WTC11 (cell line): ENCODE results near the gene BORCS5. TPM values are rescaled to one million over a fixed set of nuclear protein-coding genes. Genes with fewer than 3 reads are reported as not detected.

ENCODE experiments used
- ATAC-seq: fragments of 200-7000 bp; cut with Tn5 transposase; 2 replicates; pipeline ENCODE4 v1.10.0; 2021; ENCODE audit warnings: mild to moderate bottlenecking, moderate library complexity
- CTCF ChIA-PET: fragments of 300-600 bp; sonication (Branson Sonifier 250); formaldehyde crosslinking; loops from one replicate; lab custom pipeline; 2021; ENCODE audit warnings: antibody characterized with exemption; lab: Charles Lee
- POLR2A ChIA-PET: fragments of 350-600 bp; sonication (Branson Sonifier 250); formaldehyde crosslinking; loops from one replicate; lab custom pipeline; 2021; ENCODE audit warnings: antibody characterized with exemption; lab: Charles Lee
- DNase-seq: peaks from one replicate; pipeline ENCODE4 v3.0.0; 2021; ENCODE audit warnings: low spot score
- H3K27ac Mint-ChIP-seq: 2 replicates; pipeline ENCODE4 v1.8.0; 2021; ENCODE audit warnings: mixed read lengths
- H3K27me3 Mint-ChIP-seq: 2 replicates; pipeline ENCODE4 v1.8.0; 2021; ENCODE audit warnings: low read depth, mild to moderate bottlenecking, moderate library complexity, mixed read lengths
- H3K36me3 Mint-ChIP-seq: 2 replicates; pipeline ENCODE4 v1.8.0; 2021; ENCODE audit warnings: mixed read lengths
- H3K4me1 Mint-ChIP-seq: 2 replicates; pipeline ENCODE4 v1.8.0; 2022; ENCODE audit warnings: mixed read lengths
- H3K4me3 Mint-ChIP-seq: 2 replicates; pipeline ENCODE4 v1.8.0; 2021; ENCODE audit warnings: mild to moderate bottlenecking, moderate library complexity, mixed read lengths
- H3K9me3 Mint-ChIP-seq: 2 replicates; pipeline ENCODE4 v1.8.0; 2021; ENCODE audit warnings: mixed read lengths
- ATF1 ChIP-seq: sonication (generic); formaldehyde crosslinking; IDR thresholded peaks from 2 replicates; pipeline ENCODE4 v1.8.1; 2023; ENCODE audit warnings: mild to moderate bottlenecking, moderate library complexity, missing genetic modification reagents
- CREB1 ChIP-seq: sonication (generic); formaldehyde crosslinking; IDR thresholded peaks from 2 replicates; pipeline ENCODE4 v1.8.0; 2023; ENCODE audit warnings: mild to moderate bottlenecking, missing genetic modification reagents
- CREM ChIP-seq: sonication (generic); formaldehyde crosslinking; IDR thresholded peaks from 2 replicates; pipeline ENCODE4 v1.8.1; 2022; ENCODE audit warnings: mild to moderate bottlenecking, missing genetic modification reagents, moderate library complexity
- FOXP1 ChIP-seq: sonication (generic); formaldehyde crosslinking; IDR thresholded peaks from 2 replicates; pipeline ENCODE4 v1.8.0; 2022; ENCODE audit warnings: missing genetic modification reagents, mild to moderate bottlenecking, moderate library complexity, borderline replicate concordance
- GABPB1 ChIP-seq: sonication (generic); formaldehyde crosslinking; IDR thresholded peaks from 2 replicates; pipeline ENCODE4 v1.8.1; 2023; ENCODE audit warnings: mild to moderate bottlenecking, missing genetic modification reagents
- GRHL2 ChIP-seq: fragments of 250-450 bp; sonication (Bioruptor Pico); IDR thresholded peaks from 2 replicates; pipeline ENCODE4 v1.8.0; 2022; ENCODE audit warnings: mild to moderate bottlenecking, moderate library complexity; ENCODE audit not compliant: insufficient replicate concordance, severe bottlenecking
- IRF1 ChIP-seq: sonication (generic); formaldehyde crosslinking; IDR thresholded peaks from 2 replicates; pipeline ENCODE4 v1.8.0; 2023; ENCODE audit warnings: missing genetic modification reagents
- NR1H2 ChIP-seq: sonication (generic); formaldehyde crosslinking; IDR thresholded peaks from 2 replicates; pipeline ENCODE4 v1.9.0; 2021; ENCODE audit warnings: mild to moderate bottlenecking, moderate library complexity, missing genetic modification reagents
- OVOL2 ChIP-seq: fragments of 250-450 bp; sonication (Bioruptor Pico); IDR thresholded peaks from 2 replicates; pipeline ENCODE4 v1.9.0; 2021; ENCODE audit warnings: mild to moderate bottlenecking, borderline replicate concordance
- PRRX2 ChIP-seq: fragments of 250-450 bp; sonication (Bioruptor Pico); IDR thresholded peaks from 2 replicates; pipeline ENCODE4 v1.8.0; 2021; ENCODE audit warnings: mild to moderate bottlenecking
- TEAD4 ChIP-seq: sonication (generic); formaldehyde crosslinking; IDR thresholded peaks from 2 replicates; pipeline ENCODE4 v1.8.0; 2022; ENCODE audit warnings: mild to moderate bottlenecking, missing genetic modification reagents
- ZNF317 ChIP-seq: sonication (generic); formaldehyde crosslinking; IDR thresholded peaks from 2 replicates; pipeline ENCODE4 v1.8.1; 2023; ENCODE audit warnings: low read depth, mild to moderate bottlenecking, moderate library complexity, missing genetic modification reagents, borderline replicate concordance
- ZNF396 ChIP-seq: fragments of 250-450 bp; sonication (Bioruptor Pico); IDR thresholded peaks from 2 replicates; pipeline ENCODE4 v1.8.0; 2021; ENCODE audit warnings: mild to moderate bottlenecking, moderate library complexity, borderline replicate concordance
- ZNF416 ChIP-seq: fragments of 250-450 bp; sonication (Bioruptor Pico); IDR thresholded peaks from 2 replicates; pipeline ENCODE4 v1.9.0; 2021; ENCODE audit warnings: mild to moderate bottlenecking, inconsistent platforms
- ZNF423 ChIP-seq: fragments of 250-450 bp; sonication (Bioruptor Pico); IDR thresholded peaks from 2 replicates; pipeline ENCODE4 v2.1.2; 2022; ENCODE audit warnings: mild to moderate bottlenecking, moderate library complexity
- ZNF425 ChIP-seq: fragments of 250-450 bp; sonication (Bioruptor Pico); conservative IDR thresholded peaks from 2 replicates; pipeline ENCODE4 v1.9.0; 2021; ENCODE audit warnings: mild to moderate bottlenecking
- total RNA-seq: library from RNA; stranded (reverse); gene quantifications from 3 replicates; pipeline ENCODE4 v1.2.3, GENCODE V29; 2021
- TF ChIP-seq, protein P1 (sequence below): fragments of 250-450 bp; sonication (Bioruptor Pico); IDR thresholded peaks from 2 replicates; pipeline ENCODE4 v1.9.0; 2021; ENCODE audit warnings: mild to moderate bottlenecking
- TF ChIP-seq, protein P2 (sequence below): sonication (generic); formaldehyde crosslinking; IDR thresholded peaks from 2 replicates; pipeline ENCODE4 v1.8.0; 2022; ENCODE audit warnings: mild to moderate bottlenecking, missing genetic modification reagents
- TF ChIP-seq, protein P3 (sequence below): sonication (generic); formaldehyde crosslinking; IDR thresholded peaks from 2 replicates; pipeline ENCODE4 v1.8.0; 2023; ENCODE audit warnings: missing genetic modification reagents, mild to moderate bottlenecking, borderline replicate concordance
- TF ChIP-seq, protein P4 (sequence below): sonication (generic); formaldehyde crosslinking; IDR thresholded peaks from 2 replicates; pipeline ENCODE4 v1.8.0; 2022; ENCODE audit warnings: missing genetic modification reagents

Gene BORCS5
- total RNA-seq, 1 experiment from 2014 or later: 16.4 TPM

- ATAC-seq (no peak), DNase-seq (no peak)
- 0 out of 2 replicates have a peak, but pooled peaks cover 3% of the 10 kb centered on the region for H3K9me3 Mint-ChIP-seq
- H3K27ac Mint-ChIP-seq: no peak overlapping the region
- H3K4me1 Mint-ChIP-seq: peaks cover 10% of the 10 kb centered on the region
- no peak overlapping the region for H3K4me3 Mint-ChIP-seq
- H3K36me3 Mint-ChIP-seq: 0 out of 2 replicates have a peak, but pooled peaks cover 3% of the 10 kb centered on the region
- POLR2A ChIA-PET: no interaction called here
- TF ChIP-seq ATF1 (CRISPR knock-in tag) (no peak), OVOL2 (CRISPR knock-in tag) (no peak)
- TF ChIP-seq, protein P1, sequence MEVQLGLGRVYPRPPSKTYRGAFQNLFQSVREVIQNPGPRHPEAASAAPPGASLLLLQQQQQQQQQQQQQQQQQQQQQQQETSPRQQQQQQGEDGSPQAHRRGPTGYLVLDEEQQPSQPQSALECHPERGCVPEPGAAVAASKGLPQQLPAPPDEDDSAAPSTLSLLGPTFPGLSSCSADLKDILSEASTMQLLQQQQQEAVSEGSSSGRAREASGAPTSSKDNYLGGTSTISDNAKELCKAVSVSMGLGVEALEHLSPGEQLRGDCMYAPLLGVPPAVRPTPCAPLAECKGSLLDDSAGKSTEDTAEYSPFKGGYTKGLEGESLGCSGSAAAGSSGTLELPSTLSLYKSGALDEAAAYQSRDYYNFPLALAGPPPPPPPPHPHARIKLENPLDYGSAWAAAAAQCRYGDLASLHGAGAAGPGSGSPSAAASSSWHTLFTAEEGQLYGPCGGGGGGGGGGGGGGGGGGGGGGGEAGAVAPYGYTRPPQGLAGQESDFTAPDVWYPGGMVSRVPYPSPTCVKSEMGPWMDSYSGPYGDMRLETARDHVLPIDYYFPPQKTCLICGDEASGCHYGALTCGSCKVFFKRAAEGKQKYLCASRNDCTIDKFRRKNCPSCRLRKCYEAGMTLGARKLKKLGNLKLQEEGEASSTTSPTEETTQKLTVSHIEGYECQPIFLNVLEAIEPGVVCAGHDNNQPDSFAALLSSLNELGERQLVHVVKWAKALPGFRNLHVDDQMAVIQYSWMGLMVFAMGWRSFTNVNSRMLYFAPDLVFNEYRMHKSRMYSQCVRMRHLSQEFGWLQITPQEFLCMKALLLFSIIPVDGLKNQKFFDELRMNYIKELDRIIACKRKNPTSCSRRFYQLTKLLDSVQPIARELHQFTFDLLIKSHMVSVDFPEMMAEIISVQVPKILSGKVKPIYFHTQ (CRISPR knock-in tag): no peak
- CTCF ChIA-PET: interaction anchor here (0.9 to 1.0 kb wide), 2 partner anchors 48 to 110 kb away, joined by 3 read pairs; no protein-coding TSS in a partner anchor
- H3K27me3 Mint-ChIP-seq: no peaks in the 10 kb centered on the region
Observed at GRCh38 chr12:12454315-12454714, 97.4 kb downstream of the BORCS5 start.

DNA sequence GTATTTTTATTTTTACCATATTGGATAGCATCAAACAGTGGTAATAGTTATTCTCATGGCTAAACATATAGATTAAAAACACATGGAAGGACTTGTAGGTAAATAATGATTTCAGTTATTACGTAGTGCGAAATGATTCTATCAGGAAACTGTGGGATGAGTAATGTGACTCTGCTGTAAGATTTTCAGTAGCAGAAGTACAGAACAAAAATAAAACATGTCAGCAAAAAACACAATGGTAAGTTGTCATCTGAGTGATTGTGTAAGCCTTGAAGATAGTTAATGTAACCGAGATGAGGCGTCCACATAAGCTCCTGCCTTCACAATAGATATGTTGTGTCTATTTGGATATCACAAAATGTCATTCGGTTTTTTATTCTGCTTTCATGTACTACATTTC lies 99.8 kb downstream of the BORCS5 start:
- no peak overlapping the region for H3K27ac Mint-ChIP-seq
- ChIA-PET POLR2A (no interaction called here), CTCF (no interaction called here)
- no peak overlapping the region for H3K4me3 Mint-ChIP-seq
- no peaks in the 10 kb centered on the region for H3K9me3 Mint-ChIP-seq
- TF ChIP-seq, protein P2, sequence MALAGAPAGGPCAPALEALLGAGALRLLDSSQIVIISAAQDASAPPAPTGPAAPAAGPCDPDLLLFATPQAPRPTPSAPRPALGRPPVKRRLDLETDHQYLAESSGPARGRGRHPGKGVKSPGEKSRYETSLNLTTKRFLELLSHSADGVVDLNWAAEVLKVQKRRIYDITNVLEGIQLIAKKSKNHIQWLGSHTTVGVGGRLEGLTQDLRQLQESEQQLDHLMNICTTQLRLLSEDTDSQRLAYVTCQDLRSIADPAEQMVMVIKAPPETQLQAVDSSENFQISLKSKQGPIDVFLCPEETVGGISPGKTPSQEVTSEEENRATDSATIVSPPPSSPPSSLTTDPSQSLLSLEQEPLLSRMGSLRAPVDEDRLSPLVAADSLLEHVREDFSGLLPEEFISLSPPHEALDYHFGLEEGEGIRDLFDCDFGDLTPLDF (CRISPR knock-in tag): no peak
- TF ChIP-seq NR1H2: no peak
- TF ChIP-seq IRF1 (CRISPR knock-in tag): no peak
- no peak for TF ChIP-seq PRRX2
- TF ChIP-seq FOXP1 (CRISPR knock-in tag): no peak
- TF ChIP-seq CREB1 (CRISPR knock-in tag): no peak
- TF ChIP-seq, protein P3, sequence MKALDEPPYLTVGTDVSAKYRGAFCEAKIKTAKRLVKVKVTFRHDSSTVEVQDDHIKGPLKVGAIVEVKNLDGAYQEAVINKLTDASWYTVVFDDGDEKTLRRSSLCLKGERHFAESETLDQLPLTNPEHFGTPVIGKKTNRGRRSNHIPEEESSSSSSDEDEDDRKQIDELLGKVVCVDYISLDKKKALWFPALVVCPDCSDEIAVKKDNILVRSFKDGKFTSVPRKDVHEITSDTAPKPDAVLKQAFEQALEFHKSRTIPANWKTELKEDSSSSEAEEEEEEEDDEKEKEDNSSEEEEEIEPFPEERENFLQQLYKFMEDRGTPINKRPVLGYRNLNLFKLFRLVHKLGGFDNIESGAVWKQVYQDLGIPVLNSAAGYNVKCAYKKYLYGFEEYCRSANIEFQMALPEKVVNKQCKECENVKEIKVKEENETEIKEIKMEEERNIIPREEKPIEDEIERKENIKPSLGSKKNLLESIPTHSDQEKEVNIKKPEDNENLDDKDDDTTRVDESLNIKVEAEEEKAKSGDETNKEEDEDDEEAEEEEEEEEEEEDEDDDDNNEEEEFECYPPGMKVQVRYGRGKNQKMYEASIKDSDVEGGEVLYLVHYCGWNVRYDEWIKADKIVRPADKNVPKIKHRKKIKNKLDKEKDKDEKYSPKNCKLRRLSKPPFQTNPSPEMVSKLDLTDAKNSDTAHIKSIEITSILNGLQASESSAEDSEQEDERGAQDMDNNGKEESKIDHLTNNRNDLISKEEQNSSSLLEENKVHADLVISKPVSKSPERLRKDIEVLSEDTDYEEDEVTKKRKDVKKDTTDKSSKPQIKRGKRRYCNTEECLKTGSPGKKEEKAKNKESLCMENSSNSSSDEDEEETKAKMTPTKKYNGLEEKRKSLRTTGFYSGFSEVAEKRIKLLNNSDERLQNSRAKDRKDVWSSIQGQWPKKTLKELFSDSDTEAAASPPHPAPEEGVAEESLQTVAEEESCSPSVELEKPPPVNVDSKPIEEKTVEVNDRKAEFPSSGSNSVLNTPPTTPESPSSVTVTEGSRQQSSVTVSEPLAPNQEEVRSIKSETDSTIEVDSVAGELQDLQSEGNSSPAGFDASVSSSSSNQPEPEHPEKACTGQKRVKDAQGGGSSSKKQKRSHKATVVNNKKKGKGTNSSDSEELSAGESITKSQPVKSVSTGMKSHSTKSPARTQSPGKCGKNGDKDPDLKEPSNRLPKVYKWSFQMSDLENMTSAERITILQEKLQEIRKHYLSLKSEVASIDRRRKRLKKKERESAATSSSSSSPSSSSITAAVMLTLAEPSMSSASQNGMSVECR: no peak
- no peak for TF ChIP-seq ZNF425 (CRISPR knock-in tag)
- TF ChIP-seq CREM (CRISPR knock-in tag): no peak
- no peak for TF ChIP-seq ZNF423 (CRISPR knock-in tag)
- TF ChIP-seq ZNF396: no peak
- no peak for TF ChIP-seq ZNF317 (CRISPR knock-in tag)
- TF ChIP-seq TEAD4 (CRISPR knock-in tag): no peak
- TF ChIP-seq, protein P4, sequence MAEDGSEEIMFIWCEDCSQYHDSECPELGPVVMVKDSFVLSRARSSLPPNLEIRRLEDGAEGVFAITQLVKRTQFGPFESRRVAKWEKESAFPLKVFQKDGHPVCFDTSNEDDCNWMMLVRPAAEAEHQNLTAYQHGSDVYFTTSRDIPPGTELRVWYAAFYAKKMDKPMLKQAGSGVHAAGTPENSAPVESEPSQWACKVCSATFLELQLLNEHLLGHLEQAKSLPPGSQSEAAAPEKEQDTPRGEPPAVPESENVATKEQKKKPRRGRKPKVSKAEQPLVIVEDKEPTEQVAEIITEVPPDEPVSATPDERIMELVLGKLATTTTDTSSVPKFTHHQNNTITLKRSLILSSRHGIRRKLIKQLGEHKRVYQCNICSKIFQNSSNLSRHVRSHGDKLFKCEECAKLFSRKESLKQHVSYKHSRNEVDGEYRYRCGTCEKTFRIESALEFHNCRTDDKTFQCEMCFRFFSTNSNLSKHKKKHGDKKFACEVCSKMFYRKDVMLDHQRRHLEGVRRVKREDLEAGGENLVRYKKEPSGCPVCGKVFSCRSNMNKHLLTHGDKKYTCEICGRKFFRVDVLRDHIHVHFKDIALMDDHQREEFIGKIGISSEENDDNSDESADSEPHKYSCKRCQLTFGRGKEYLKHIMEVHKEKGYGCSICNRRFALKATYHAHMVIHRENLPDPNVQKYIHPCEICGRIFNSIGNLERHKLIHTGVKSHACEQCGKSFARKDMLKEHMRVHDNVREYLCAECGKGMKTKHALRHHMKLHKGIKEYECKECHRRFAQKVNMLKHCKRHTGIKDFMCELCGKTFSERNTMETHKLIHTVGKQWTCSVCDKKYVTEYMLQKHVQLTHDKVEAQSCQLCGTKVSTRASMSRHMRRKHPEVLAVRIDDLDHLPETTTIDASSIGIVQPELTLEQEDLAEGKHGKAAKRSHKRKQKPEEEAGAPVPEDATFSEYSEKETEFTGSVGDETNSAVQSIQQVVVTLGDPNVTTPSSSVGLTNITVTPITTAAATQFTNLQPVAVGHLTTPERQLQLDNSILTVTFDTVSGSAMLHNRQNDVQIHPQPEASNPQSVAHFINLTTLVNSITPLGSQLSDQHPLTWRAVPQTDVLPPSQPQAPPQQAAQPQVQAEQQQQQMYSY (CRISPR knock-in tag): no peak
- no peak for TF ChIP-seq GRHL2 (CRISPR knock-in tag)
- no peak for TF ChIP-seq GABPB1 (CRISPR knock-in tag)
- TF ChIP-seq ZNF416 (CRISPR knock-in tag): no peak
- H3K4me1 Mint-ChIP-seq: peaks cover 19% of the 10 kb centered on the region
- DNase-seq (no peak), ATAC-seq (no peak)
- no peaks in the 10 kb centered on the region for H3K27me3 Mint-ChIP-seq
- no peaks in the 10 kb centered on the region for H3K36me3 Mint-ChIP-seq
